Measurements from ENCODE around the gene CPSF7. TPM values are rescaled to one million over a fixed set of nuclear protein-coding genes. Genes with fewer than 3 reads are reported as not detected.
A peak's percentile ranks its signal among the peaks of the same experiment; 100 is the strongest.

The CPSF7 gene
- total and polyA plus RNA-seq, 10 of the 15 experiments (the other 5 are each of a cell fraction or from before 2014, with no cell fraction given): 14.9 to 93.1 (median 60.9) TPM

DNA sequence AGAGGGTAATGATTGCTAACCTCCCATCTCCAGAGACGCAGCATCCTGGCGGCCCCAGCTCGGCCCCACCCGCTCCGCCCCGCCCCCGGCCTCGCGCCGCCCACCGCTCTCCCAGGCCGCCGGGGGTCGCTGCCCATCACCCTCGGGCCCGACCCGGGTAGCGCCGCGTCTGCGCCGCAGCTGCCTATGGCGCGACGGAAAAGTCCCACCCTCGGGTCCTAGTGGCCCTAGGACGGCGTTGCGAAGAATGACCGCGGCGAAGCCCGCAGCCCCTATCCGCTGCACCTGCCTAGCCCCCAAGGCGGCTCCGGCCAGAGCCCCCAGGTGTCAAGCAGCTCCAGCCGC is 457 bp downstream of the CPSF7 start (continued):
- TF ChIP-seq CTCF (IDR thresholded peaks at IDR 0.05 in 2 of 3, conservative IDR thresholded peaks at IDR 0.05 in 1 of 3; ENCODE audit: control insufficient read depth in 2 of 3, extremely low read depth in 1 of 3, insufficient read depth in 1 of 3, low read depth in 3 of 3, low read length in 3 of 3) (peak in 2 of 3 experiments; percentile 14 to 17; a peak in 2 of 6 replicates), CREM (IDR thresholded peaks at IDR 0.05; ENCODE audit: low read depth) (no peak), NFIC (IDR thresholded peaks at IDR 0.05; ENCODE audit: low read depth, low read length) (no peak), HDAC6 (IDR thresholded peaks at IDR 0.05; ENCODE audit: unreplicated experiment) (no peak), CHD4 (IDR thresholded peaks at IDR 0.05) (no peak), ZNF384 (IDR thresholded peaks at IDR 0.05; ENCODE audit: borderline replicate concordance, low read depth, low read length) (no peak), ZNF24 (IDR thresholded peaks at IDR 0.05) (no peak), POLR2A (IDR thresholded peaks at IDR 0.05; ENCODE audit: low read depth, low read length) (peak; percentile 24; the same call in 1 of the 2 replicates), SREBF1 (IDR thresholded peaks at IDR 0.05; ENCODE audit: low read length) (no peak), NBN (IDR thresholded peaks at IDR 0.05) (no peak), PML (IDR thresholded peaks at IDR 0.05; ENCODE audit: low read length) (no peak), NRF1 (conservative IDR thresholded peaks at IDR 0.05; ENCODE audit: low read depth, low read length) (no peak), RBBP5 (conservative IDR thresholded peaks at IDR 0.05) (no peak), IRF5 (IDR thresholded peaks at IDR 0.05; ENCODE audit: borderline replicate concordance) (no peak), SMAD5 (IDR thresholded peaks at IDR 0.05; ENCODE audit: low read depth) (no peak), GABPA (IDR thresholded peaks at IDR 0.05; ENCODE audit: low read depth) (no peak), EZH2 (IDR thresholded peaks at IDR 0.05; ENCODE audit: borderline replicate concordance, control insufficient read depth, low read depth, low read length) (no peak), TAF1 (IDR thresholded peaks at IDR 0.05; ENCODE audit: borderline replicate concordance, low read depth, low read length) (no peak), ZNF207 (IDR thresholded peaks at IDR 0.05; ENCODE audit: borderline replicate concordance) (no peak), GATAD2B (conservative IDR thresholded peaks at IDR 0.05; ENCODE audit: low read depth) (no peak), MEF2B (IDR thresholded peaks at IDR 0.05; ENCODE audit: partially characterized antibody, poor library complexity, severe bottlenecking) (no peak), SP1 (IDR thresholded peaks at IDR 0.05; ENCODE audit: low read depth, low read length) (no peak), SMC3 (IDR thresholded peaks at IDR 0.05; ENCODE audit: borderline replicate concordance, low read length) (no peak), SMARCA5 (IDR thresholded peaks at IDR 0.05) (peak; percentile 70; the same call in 1 of the 2 replicates)
- TF ChIP-seq, protein P1, sequence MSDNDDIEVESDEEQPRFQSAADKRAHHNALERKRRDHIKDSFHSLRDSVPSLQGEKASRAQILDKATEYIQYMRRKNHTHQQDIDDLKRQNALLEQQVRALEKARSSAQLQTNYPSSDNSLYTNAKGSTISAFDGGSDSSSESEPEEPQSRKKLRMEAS (IDR thresholded peaks at IDR 0.05; ENCODE audit: low read depth, low read length): no peak
- TF ChIP-seq, protein P2, sequence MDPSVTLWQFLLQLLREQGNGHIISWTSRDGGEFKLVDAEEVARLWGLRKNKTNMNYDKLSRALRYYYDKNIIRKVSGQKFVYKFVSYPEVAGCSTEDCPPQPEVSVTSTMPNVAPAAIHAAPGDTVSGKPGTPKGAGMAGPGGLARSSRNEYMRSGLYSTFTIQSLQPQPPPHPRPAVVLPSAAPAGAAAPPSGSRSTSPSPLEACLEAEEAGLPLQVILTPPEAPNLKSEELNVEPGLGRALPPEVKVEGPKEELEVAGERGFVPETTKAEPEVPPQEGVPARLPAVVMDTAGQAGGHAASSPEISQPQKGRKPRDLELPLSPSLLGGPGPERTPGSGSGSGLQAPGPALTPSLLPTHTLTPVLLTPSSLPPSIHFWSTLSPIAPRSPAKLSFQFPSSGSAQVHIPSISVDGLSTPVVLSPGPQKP (IDR thresholded peaks at IDR 0.05; ENCODE audit: low read depth, low read length): no peak
